ENCODE results near the gene BARD1.

Gene BARD1

DNA sequence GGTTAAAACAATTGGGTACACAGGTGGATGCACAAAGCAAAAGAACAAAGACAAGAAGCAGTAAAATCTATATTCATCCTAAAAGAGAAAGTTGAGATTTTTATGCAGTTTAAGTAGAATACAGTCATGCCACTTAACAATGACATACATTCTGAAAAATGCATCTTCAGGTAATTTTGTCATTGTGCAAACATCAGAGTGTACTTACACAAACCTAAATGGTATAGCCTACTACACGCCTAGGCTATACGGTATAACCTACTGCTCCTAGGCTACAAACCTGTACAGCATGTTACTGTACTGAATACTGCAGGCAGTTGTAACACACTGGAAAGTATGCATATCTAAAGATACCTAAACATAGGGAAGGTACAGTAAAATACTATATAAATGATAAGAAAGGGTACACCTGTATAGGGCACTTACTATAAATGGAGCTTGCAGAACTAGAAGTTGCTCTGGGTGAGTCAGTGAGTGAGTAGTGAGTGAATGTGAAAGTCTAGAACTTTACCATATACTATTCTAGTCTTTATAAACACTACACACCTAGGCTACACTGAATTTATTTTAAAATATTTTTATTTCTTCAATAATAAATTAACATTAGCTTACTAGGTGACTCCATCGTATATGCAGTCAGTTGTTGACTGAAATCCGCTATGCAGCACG lies 132.9 kb downstream of the BARD1 start:
- ATAC-seq (replicated peaks) (peak in 1 of 2 donors; percentile 31), DNase-seq (no peak)
- no peaks in the 10 kb centered on the region for H3K36me3 Mint-ChIP-seq
- H3K9me3 Mint-ChIP-seq: peaks cover 0 to 5% of the 10 kb centered on the region in 2 donors
- H3K27ac Mint-ChIP-seq: no peak overlapping the region
- peaks cover 0 to 4% of the 10 kb centered on the region in 2 donors for H3K27me3 Mint-ChIP-seq
- H3K4me1 Mint-ChIP-seq: peaks cover 2 to 14% of the 10 kb centered on the region in 2 donors
- H3K4me3 Mint-ChIP-seq: no peak overlapping the region

All from stimulated activated naive B cell treated with anti-CD40 and anti-IgM and Interleukin-4, amounts not matched to agents 10 μg/mL and 1 μg/mL and 100 μg/mL, for 72 hours (primary cell).